MM.1S (cell line): Measurements from ENCODE around the gene NCKAP5.

ENCODE experiments used
- DNase-seq: peaks from one replicate; pipeline ENCODE4 v3.0.0-alpha.2; 2015
- H2AFZ ChIP-seq: fragments of 300-600 bp; sonication (generic); 2 replicates; pipeline ENCODE4 v1.6.0; 2016; ENCODE audit warnings: antibody characterized with exemption, low read length
- H3F3A ChIP-seq: fragments of 300-600 bp; sonication (generic); 2 replicates; pipeline ENCODE4 v1.6.1; 2016; ENCODE audit warnings: mild to moderate bottlenecking, antibody characterized with exemption, low read length, moderate library complexity, mixed read lengths; ENCODE audit not compliant: insufficient read depth
- H3K27ac ChIP-seq: fragments of 300-600 bp; sonication (generic); 2 replicates; pipeline ENCODE4 v1.5.1; 2016; ENCODE audit warnings: mild to moderate bottlenecking, low read length
- H3K27me3 ChIP-seq: fragments of 300-600 bp; sonication (generic); replicated peaks from 2 replicates; pipeline ENCODE4 v1.6.0; 2016; ENCODE audit warnings: low read length; ENCODE audit not compliant: insufficient read depth
- H3K36me3 ChIP-seq: fragments of 300-600 bp; sonication (generic); replicated peaks from 2 replicates; pipeline ENCODE4 v1.6.1; 2016; ENCODE audit warnings: mild to moderate bottlenecking, low read length, mixed read lengths; ENCODE audit not compliant: insufficient read depth
- H3K4me1 ChIP-seq: fragments of 300-600 bp; sonication (generic); 2 replicates; pipeline ENCODE4 v1.6.1; 2016; ENCODE audit warnings: low read length, mixed read lengths
- H3K4me2 ChIP-seq: fragments of 300-600 bp; sonication (generic); 2 replicates; pipeline ENCODE4 v1.6.0; 2016; ENCODE audit warnings: low read depth, low read length
- H3K4me3 ChIP-seq: fragments of 300-600 bp; sonication (generic); 2 replicates; pipeline ENCODE4 v1.5.1; 2016; ENCODE audit warnings: low read length, mixed read lengths
- H3K79me2 ChIP-seq: fragments of 300-600 bp; sonication (generic); 2 replicates; pipeline ENCODE4 v1.6.1; 2016; ENCODE audit warnings: mixed run types, low read length, mixed read lengths
- H3K9ac ChIP-seq: fragments of 300-600 bp; sonication (generic); 2 replicates; pipeline ENCODE4 v1.6.1; 2016; ENCODE audit warnings: low read length, mixed read lengths
- H3K9me2 ChIP-seq: fragments of 300-600 bp; sonication (generic); replicated peaks from 2 replicates; pipeline ENCODE4 v1.6.1; 2016; ENCODE audit warnings: mild to moderate bottlenecking, low read length, mixed read lengths; ENCODE audit not compliant: insufficient read depth
- H3K9me3 ChIP-seq: fragments of 300-600 bp; sonication (generic); replicated peaks from 2 replicates; pipeline ENCODE4 v1.6.1; 2016; ENCODE audit warnings: mild to moderate bottlenecking, low read length, mixed read lengths; ENCODE audit not compliant: insufficient read depth
- H4K20me1 ChIP-seq: fragments of 300-600 bp; sonication (generic); 2 replicates; pipeline ENCODE4 v1.6.1; 2016; ENCODE audit warnings: mild to moderate bottlenecking, low read length, moderate library complexity, mixed read lengths; ENCODE audit not compliant: insufficient read depth
- CTCF ChIP-seq: fragments of 300-600 bp; sonication (generic); IDR thresholded peaks from 2 replicates; pipeline ENCODE4 v1.5.1; 2016; ENCODE audit warnings: antibody characterized with exemption, low read length, mixed read lengths
- EZH2 ChIP-seq: fragments of 300-600 bp; sonication (generic); optimal IDR thresholded peaks from 2 replicates; pipeline ENCODE3; 2017; ENCODE audit warnings: low read depth, mild to moderate bottlenecking, antibody characterized with exemption, low read length, mixed read lengths
- EZH2phosphoT487 ChIP-seq: fragments of 300-600 bp; sonication (generic); IDR thresholded peaks from 2 replicates; pipeline ENCODE4 v1.6.1; 2018; ENCODE audit warnings: antibody characterized with exemption, low read length

Gene NCKAP5

GRCh38 chr2:132816234-132816633, 752.0 kb downstream of the NCKAP5 start:
- no peak overlapping the region for H3K4me3 ChIP-seq
- H2AFZ ChIP-seq, result no peak overlapping the region
- H3K27ac ChIP-seq, result no peak overlapping the region
- H3K9me3 ChIP-seq, result no peaks in the 10 kb centered on the region
- no peak for DNase-seq
- H3K27me3 ChIP-seq, result no peaks in the 10 kb centered on the region
- no peak for TF ChIP-seq CTCF
- no peak for TF ChIP-seq EZH2phosphoT487
- no peak for TF ChIP-seq EZH2
- no peak overlapping the region for H3K4me2 ChIP-seq
- H3K79me2 ChIP-seq, result no peaks in the 10 kb centered on the region
- no peaks in the 10 kb centered on the region for H3F3A ChIP-seq
- H3K9ac ChIP-seq, result no peak overlapping the region
- no peaks in the 10 kb centered on the region for H4K20me1 ChIP-seq
- H3K9me2 ChIP-seq, result no peaks in the 10 kb centered on the region
- no peaks in the 10 kb centered on the region for H3K36me3 ChIP-seq
- no peaks in the 10 kb centered on the region for H3K4me1 ChIP-seq

GRCh38 chr2:132815516-132815915, 752.7 kb downstream of the NCKAP5 start:
- H2AFZ ChIP-seq, result no peak overlapping the region
- no peaks in the 10 kb centered on the region for H3K9me2 ChIP-seq
- H3K9me3 ChIP-seq, result no peaks in the 10 kb centered on the region
- no peak overlapping the region for H3K4me3 ChIP-seq
- DNase-seq, result no peak
- H3K4me2 ChIP-seq, result no peak overlapping the region
- TF ChIP-seq CTCF (no peak), EZH2phosphoT487 (no peak), EZH2 (no peak)
- no peaks in the 10 kb centered on the region for H3F3A ChIP-seq
- no peaks in the 10 kb centered on the region for H3K4me1 ChIP-seq
- H3K9ac ChIP-seq, result no peak overlapping the region
- H3K27ac ChIP-seq, result no peak overlapping the region
- H3K79me2 ChIP-seq, result no peaks in the 10 kb centered on the region
- H3K27me3 ChIP-seq, result no peaks in the 10 kb centered on the region
- H4K20me1 ChIP-seq, result no peaks in the 10 kb centered on the region
- no peaks in the 10 kb centered on the region for H3K36me3 ChIP-seq

GRCh38 chr2:132814651-132815050, 753.6 kb downstream of the NCKAP5 start:
- Histone ChIP-seq H3K36me3 (no peaks in the 10 kb centered on the region), H3K79me2 (no peaks in the 10 kb centered on the region), H3K9me2 (no peaks in the 10 kb centered on the region), H4K20me1 (no peaks in the 10 kb centered on the region), H3K27ac (no peak overlapping the region), H3K9ac (no peak overlapping the region), H3K27me3 (no peaks in the 10 kb centered on the region), H3K4me3 (no peak overlapping the region), H3F3A (no peaks in the 10 kb centered on the region), H2AFZ (no peak overlapping the region), H3K9me3 (no peaks in the 10 kb centered on the region), H3K4me1 (no peaks in the 10 kb centered on the region), H3K4me2 (no peak overlapping the region)
- no peak for DNase-seq
- TF ChIP-seq EZH2phosphoT487, result no peak
- TF ChIP-seq CTCF, result no peak
- no peak for TF ChIP-seq EZH2

- Histone ChIP-seq H3K9me3 (no peaks in the 10 kb centered on the region), H3K4me1 (no peaks in the 10 kb centered on the region), H4K20me1 (no peaks in the 10 kb centered on the region), H3F3A (no peaks in the 10 kb centered on the region), H3K79me2 (no peaks in the 10 kb centered on the region), H3K4me3 (no peak overlapping the region), H2AFZ (no peak overlapping the region), H3K9ac (no peak overlapping the region), H3K27ac (no peak overlapping the region), H3K36me3 (no peaks in the 10 kb centered on the region), H3K9me2 (no peaks in the 10 kb centered on the region), H3K4me2 (no peak overlapping the region), H3K27me3 (no peaks in the 10 kb centered on the region)
- TF ChIP-seq CTCF, result no peak
- DNase-seq, result no peak
These were observed 754.8 kb downstream of the NCKAP5 start for GRCh38 chr2:132813422-132813821.
